NB4 (cell line): ENCODE data around the gene RAB5IF.

Source experiments
- CTCF ChIP-seq: IDR thresholded peaks from one replicate; pipeline ENCODE4 v1.5.1; 2012; ENCODE audit warnings: low read depth, low read length
- MAX ChIP-seq: IDR thresholded peaks from 2 replicates; pipeline ENCODE4 v1.6.1; 2011; ENCODE audit warnings: low read depth, low read length
- MYC ChIP-seq: IDR thresholded peaks from 2 replicates; pipeline ENCODE4 v1.6.1; 2011; ENCODE audit warnings: low read depth, low read length
- POLR2A ChIP-seq: IDR thresholded peaks from 2 replicates; pipeline ENCODE4 v1.6.1; 2011; ENCODE audit warnings: mild to moderate bottlenecking; ENCODE audit not compliant: insufficient read length; ENCODE audit errors: extremely low read depth

GRCh38 chr20:36624944-36625324 is 19.4 kb downstream of the RAB5IF start:
- TF ChIP-seq CTCF (no peak), MAX (no peak), POLR2A (no peak), MYC (no peak)
